GM18526 (cell line): Measurements from ENCODE around the gene DGAT2.

ENCODE experiments used
- POLR2A ChIP-seq: IDR thresholded peaks from 3 replicates; pipeline ENCODE4 v1.6.1; 2011; ENCODE audit not compliant: insufficient read length; ENCODE audit errors: extremely low read depth

DGAT2 gene

GRCh38 chr11:75784085-75784478, 15.5 kb downstream of the DGAT2 start:
- no peak for TF ChIP-seq POLR2A

- TF ChIP-seq POLR2A = no peak
These were observed 15.9 kb downstream of the DGAT2 start for GRCh38 chr11:75784506-75784905.

GRCh38 chr11:75785187-75785586, 16.6 kb downstream of the DGAT2 start:
- TF ChIP-seq POLR2A = no peak

GRCh38 chr11:75786101-75786736, 17.6 kb downstream of the DGAT2 start:
- no peak for TF ChIP-seq POLR2A

- TF ChIP-seq POLR2A = no peak
These were observed 20.9 kb downstream of the DGAT2 start for GRCh38 chr11:75789521-75789920.

GRCh38 chr11:75790986-75791385, 22.4 kb downstream of the DGAT2 start:
- no peak for TF ChIP-seq POLR2A

GRCh38 chr11:75792127-75792731, 23.7 kb downstream of the DGAT2 start:
- no peak for TF ChIP-seq POLR2A

GRCh38 chr11:75792997-75793800, 24.6 kb downstream of the DGAT2 start:
- no peak for TF ChIP-seq POLR2A

- TF ChIP-seq POLR2A = no peak
These were observed 25.4 kb downstream of the DGAT2 start for GRCh38 chr11:75793966-75794365.

GRCh38 chr11:75795276-75796090, 26.9 kb downstream of the DGAT2 start:
- TF ChIP-seq POLR2A = no peak

- TF ChIP-seq POLR2A = no peak
These were observed 27.5 kb downstream of the DGAT2 start for GRCh38 chr11:75796091-75796435.

GRCh38 chr11:75797116-75797515, 28.5 kb downstream of the DGAT2 start:
- no peak for TF ChIP-seq POLR2A

- TF ChIP-seq POLR2A = no peak
These were observed 29.2 kb downstream of the DGAT2 start for GRCh38 chr11:75797792-75798191.

GRCh38 chr11:75800136-75800675, 31.6 kb downstream of the DGAT2 start:
- TF ChIP-seq POLR2A = no peak

GRCh38 chr11:75800728-75801361, 32.3 kb downstream of the DGAT2 start:
- no peak for TF ChIP-seq POLR2A

GRCh38 chr11:75801362-75802020, 32.9 kb downstream of the DGAT2 start:
- no peak for TF ChIP-seq POLR2A
